Lung microvascular endothelial cell (primary cell): ENCODE results near the gene NELL1. TPM values are rescaled to one million over a fixed set of nuclear protein-coding genes. Genes with fewer than 3 reads are reported as not detected.

Source experiments
- DNase-seq, 2 donors: peaks; one replicate each; pipeline versions ENCODE4 v3.0.0 to v3.0.0-alpha.2; 2010; ENCODE audit warnings: low read depth in 2 of 2
- total RNA-seq: library from RNA; depleted of rRNA; stranded (reverse); fragments of >200 nt; gene quantifications from 2 replicates; pipeline ENCODE4 v1.2.1, GENCODE V29; 2014

The NELL1 gene
- total RNA-seq, 1 donor from 2014 or later: not detected

- DNase-seq: no peak
These were observed 294.2 kb downstream of the NELL1 start for GRCh38 chr11:20963596-20963995.

GRCh38 chr11:20964985-20965384, 295.6 kb downstream of the NELL1 start:
- DNase-seq: no peak

DNA sequence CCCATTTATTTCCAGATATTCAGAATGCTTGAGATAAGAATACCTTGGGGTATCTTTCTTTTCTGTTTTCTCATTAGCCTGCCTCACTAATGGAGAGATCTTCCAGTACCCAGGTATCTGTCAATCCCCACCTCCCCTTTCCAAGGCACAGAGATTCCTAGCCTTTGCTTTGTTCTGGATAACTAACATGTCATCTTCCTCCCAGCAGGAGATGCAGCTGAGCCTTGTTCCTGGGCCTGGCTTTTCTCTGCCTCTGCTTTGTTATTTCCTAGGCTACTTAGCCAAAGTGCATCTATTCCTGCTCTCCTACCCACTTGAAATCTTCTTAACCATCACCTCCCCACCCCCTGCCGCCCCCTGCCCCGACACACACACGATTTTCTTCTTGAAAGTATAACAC, 297.1 kb downstream of the NELL1 start:
- DNase-seq: no peak

DNA sequence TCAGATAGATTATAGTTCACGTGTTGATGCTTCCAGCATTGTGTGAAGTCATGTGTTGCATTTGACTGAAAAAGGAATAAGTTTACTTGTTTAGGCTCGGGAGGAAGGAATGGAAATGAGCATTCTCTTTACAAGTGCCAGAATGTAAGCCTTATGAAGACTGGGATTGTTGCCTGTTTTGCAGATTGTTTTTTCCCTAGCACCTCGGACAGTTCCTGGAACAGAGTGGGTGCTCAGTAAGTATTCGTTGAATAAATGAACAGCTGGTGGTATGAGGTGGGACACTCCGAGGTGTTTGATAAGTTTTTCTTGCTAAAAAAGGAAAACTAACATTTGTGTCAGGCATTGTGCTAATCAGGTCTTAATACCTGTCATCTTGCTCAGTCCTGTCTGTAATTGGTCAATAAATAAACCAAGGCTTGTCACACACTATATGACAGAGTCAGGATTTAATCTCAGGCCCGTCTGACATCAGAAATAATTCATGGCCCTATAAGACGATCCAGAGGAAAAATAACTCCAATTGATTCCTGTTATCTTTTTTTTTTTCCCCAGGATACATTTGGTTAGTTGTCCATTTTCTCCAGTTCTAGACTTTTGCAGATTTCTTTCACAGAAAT, 304.7 kb downstream of the NELL1 start:
- DNase-seq: no peak

DNA sequence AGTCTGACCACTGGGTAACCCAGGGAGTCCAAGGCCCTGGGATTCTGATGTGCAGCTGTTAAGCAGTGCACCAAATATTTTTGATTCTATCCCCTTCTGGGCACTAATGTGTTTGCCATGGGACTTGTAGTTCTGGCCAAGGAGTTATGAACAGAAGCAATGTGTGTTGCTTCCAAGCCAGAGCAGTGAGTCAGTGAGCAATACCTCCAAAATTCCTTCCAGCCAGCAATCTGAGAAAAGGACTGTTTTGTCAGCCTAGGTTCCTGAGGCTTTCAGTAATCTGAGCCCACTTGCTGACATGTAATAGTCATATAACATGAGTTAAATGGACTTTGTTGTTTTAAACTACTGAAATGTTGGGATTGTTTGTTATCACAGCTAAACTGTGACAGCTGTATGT, 311.4 kb downstream of the NELL1 start:
- DNase-seq: no peak

DNA sequence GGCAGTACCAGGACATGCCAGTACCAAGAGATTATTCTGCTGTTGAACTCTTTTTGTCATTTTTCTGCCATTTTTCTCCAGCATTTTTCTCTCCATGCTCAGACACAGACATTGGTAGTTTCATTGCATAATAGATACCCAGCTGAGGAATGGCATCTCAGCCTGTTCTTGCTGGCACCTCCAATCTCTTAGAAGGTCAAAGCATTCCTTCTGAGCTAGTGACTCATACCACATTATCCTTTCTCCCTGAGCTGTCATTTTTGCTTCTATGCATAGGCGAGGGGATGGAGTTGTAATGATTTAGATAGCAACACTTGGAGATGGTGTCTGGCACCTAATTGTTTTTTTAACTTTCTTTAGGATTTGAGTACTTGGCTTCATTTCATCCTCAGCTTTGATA, 321.1 kb downstream of the NELL1 start:
- DNase-seq: no peak

DNA sequence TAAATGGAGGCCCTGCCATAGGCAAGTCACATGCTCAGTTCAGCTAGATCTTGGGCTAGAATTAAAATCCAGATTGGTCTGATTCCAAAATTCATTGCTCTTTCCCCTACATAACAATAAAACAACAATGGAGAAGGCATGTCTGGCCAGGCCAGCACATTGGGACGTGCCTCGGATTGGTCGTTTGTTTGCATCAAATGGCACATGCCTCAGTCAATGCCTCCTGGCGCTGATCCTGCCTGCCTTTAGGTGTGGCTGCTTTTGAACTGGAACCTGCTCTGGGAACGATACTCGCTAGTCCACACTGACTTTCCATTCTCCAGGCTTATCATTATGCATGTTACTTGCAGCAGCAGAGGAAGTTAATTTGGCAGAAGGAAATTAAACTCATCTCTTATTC, 322.1 kb downstream of the NELL1 start:
- DNase-seq: no peak

GRCh38 chr11:21007297-21007696, 337.9 kb downstream of the NELL1 start:
- DNase-seq: no peak

DNA sequence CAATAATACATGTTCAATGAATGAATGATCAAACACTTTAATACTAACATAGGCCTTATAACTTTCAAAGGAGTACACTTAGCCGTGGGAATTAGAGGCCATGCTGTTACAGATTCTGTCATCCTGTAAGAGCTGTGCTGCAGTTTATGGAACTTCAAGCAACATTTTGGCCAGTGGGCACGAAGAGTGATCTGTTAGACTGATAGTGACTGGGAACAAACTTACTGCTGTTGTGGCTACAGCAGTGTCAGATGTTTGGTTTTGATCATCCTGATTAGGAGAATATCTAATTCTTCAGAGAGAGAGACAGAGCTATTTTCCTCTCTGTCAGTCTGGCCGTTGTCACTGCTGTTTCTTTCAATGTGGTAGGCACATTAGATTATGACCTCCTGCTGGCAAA, 348.9 kb downstream of the NELL1 start:
- DNase-seq: no peak

- no peak for DNase-seq
These were observed 357.3 kb downstream of the NELL1 start for GRCh38 chr11:21026685-21027084.

DNA sequence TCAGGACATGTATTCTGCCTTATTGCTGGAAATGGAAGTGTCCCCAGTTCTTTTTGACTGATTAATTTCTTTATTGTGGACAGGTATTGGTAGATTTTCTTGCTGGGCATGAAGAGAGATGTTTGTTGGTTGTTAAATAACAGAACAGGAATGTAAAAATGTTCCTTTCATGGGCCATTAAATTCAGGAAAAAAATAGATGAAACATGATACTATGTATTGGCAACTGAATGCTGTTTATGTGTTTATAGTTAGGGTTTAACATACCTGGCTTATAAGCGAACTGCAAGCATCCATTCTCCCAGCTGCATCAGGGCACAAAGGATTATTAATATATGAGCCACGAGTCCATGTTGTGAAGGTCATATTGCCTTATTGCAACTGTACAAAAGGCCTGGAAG, 368.5 kb downstream of the NELL1 start:
- no peak for DNase-seq

DNA sequence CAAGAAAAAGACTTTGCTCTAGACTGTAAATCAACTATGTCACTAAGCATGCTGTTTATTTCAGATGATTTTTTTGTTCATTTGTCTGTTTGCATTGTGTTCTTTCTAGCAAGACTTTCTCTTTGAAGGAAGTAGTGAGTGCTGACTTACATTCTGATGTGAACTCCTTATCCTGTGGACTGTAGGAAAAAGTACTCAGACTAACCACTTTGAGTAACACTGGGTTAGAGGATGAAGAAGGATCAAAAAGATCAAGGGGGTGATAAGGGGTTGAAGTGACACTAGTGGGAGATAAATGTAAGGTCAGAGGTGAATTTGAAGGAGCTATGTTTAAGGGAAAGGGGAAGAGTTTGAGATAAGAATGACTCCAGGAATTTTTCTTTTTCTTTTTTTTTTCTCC, 369.4 kb downstream of the NELL1 start:
- DNase-seq: no peak

GRCh38 chr11:21040630-21041029, 371.2 kb downstream of the NELL1 start:
- DNase-seq: no peak

GRCh38 chr11:21048626-21049025, 379.2 kb downstream of the NELL1 start:
- no peak for DNase-seq

- DNase-seq: no peak
These were observed 384.1 kb downstream of the NELL1 start for GRCh38 chr11:21053466-21053865.

DNA sequence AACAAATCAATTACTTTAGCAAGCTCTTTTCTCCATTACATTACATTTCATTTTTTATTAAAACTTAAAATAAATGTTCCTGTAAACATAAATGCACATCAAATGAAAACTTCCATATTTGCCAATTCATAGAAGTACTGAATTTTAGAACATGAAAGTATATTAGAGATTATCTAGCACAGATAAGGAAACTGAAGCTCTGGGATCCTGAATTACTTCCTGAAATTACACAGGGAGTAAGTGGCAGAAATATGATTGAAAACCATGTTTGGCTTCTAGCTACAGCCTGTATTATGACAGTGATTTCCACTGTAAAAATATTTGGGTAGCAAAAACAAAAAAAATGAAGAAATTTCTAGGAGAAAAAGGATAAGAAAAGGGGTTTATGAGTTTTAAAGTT, 387.3 kb downstream of the NELL1 start:
- no peak for DNase-seq

DNA sequence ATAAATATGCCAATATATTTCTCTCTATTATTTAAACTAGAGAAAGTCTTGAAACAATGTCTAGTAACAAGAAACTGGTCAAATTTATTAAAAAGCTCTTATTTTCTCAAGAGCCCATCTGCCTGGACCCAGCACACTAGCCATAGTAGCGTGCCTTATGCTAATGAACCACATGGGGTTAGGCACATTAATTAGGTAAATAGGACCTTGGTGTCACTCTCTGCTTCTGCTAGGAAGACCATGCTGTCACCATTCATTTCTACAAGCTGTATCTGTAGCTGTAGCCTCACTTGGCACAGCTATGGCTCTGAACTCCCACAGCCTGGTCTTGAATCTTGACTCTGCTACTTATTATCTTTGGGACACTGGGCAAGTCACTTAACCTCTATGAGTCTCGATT, 390.5 kb downstream of the NELL1 start:
- no peak for DNase-seq

DNA sequence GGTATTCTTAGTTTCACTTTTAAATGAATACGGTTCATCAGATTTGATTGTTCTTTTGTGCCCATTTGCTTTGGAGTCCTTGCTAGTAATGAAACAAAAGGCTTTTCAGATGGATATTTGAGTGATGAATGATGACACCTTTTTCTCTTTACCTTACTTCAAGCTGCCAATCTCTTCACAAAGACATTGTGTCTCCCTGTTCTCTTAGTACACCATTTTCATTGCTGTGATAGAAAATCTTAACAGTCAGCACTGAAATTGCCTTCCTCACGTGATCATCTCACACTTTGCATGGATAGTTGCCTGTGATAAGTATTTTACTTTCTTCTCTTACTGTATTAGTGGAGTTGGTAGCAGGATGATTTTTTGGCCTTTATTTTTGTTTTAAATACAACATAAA, 396.6 kb downstream of the NELL1 start:
- DNase-seq: no peak

GRCh38 chr11:21068886-21069285, 399.5 kb downstream of the NELL1 start:
- no peak for DNase-seq

DNA sequence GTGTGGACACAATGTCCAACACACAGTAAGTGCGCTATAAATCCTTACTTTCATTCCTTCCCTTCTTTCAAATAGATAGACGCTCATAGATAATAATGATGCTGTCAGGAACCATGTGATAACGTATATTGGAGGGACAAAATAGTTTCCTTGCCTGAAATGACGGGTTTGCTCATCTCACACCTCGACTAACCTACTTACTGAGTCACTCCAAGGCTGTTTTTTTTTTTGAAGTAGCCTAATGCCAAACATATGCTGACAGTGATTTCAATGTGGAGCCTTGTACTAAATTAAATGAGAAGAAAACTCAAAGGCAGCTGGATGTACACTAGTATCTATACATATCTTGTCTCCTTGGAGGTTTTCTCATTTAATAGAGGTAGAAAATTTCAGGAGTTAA, 400.5 kb downstream of the NELL1 start:
- DNase-seq: no peak

- no peak for DNase-seq
These were observed 403.2 kb downstream of the NELL1 start for GRCh38 chr11:21072558-21072957.

DNA sequence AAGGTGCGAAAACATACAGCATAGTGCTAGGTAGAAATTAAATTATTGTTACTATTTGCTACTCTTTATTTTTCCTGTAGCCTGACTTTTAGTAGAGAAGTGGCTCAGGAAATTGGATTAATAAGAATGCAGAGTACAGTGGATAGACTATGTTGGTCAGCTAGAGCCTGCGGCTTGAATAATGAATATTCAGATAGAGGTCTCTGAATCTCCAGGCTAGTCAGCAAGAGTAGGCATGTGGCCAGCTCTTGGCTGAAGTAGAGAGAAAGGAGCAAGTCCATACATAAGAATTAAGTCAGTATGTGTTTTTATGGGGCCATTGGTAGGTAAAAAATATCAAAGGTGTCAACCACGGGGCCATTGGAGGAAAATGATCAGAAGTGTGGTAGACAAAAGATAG, 413.5 kb downstream of the NELL1 start:
- DNase-seq: no peak

GRCh38 chr11:21088930-21089329, 419.5 kb downstream of the NELL1 start:
- DNase-seq: no peak

DNA sequence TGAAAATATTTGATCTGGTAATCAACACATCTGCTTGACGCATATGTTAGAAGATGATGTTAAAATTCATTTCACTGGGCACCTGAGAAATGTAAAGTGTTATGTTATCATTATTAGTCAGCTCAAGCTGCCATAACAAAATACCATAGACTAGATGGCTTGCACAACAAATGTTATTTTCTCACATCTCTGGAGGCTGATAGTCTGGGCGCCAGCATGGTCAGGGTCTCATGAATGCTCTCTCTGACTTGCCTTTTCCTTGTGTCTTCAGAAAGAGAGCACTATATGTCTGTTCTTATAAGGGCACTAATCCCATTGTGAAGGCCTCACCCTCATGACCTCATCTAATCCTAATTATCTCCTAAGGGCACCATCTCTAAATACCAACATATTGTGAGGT, 435.3 kb downstream of the NELL1 start:
- DNase-seq: no peak
